ENCODE data around the gene FAM53C. TPM values are rescaled to one million over a fixed set of nuclear protein-coding genes. Genes with fewer than 3 reads are reported as not detected.

FAM53C gene
- total RNA-seq, 1 experiment from 2014 or later, result 50.4 TPM

GRCh38 chr5:138339464-138339863, 1.4 kb downstream of the FAM53C start:
- ATAC-seq, result no peak

GRCh38 chr5:138340008-138340407, 1.9 kb downstream of the FAM53C start:
- POLR2A ChIA-PET, result no interaction called here
- BruUV-seq (replicated peaks), result no TSS peak
- in situ Hi-C loops (cut with HindIII; ENCODE audit: low pct_unique_long_range_greater_than_20kb, low sequenced_read_pairs) (no loop called here), intact Hi-C loops (cut with micrococcal nuclease; ENCODE audit: unreplicated experiment) (no loop called here)
- DNase-seq (ENCODE audit: low read depth, low spot score) (no peak), ATAC-seq (no peak)
- Histone ChIP-seq H3K27ac (ENCODE audit: low read length) (no peak overlapping the region), H3K9me3 (ENCODE audit: control insufficient read depth, insufficient read depth, low read depth, low read length) (no peaks in the 10 kb centered on the region), H3K27me3 (ENCODE audit: control insufficient read depth, insufficient read depth, low read length) (no peaks in the 10 kb centered on the region), H3K4me3 (ENCODE audit: low read depth in 2 of 2, low read length in 2 of 2) (peak overlapping the region in 1 of 2 experiments; percentile 92; a peak in 2 of 4 replicates), H3K36me3 (ENCODE audit: control insufficient read depth, insufficient read depth, low read length) (peaks cover 13% of the 10 kb centered on the region), H3K4me1 (ENCODE audit: control insufficient read depth, insufficient read depth, low read length) (peaks cover 23% of the 10 kb centered on the region)
- TF ChIP-seq TCF7L2 (IDR thresholded peaks at IDR 0.05; ENCODE audit: low read depth, low read length) (no peak), SIN3A (IDR thresholded peaks at IDR 0.05; ENCODE audit: borderline replicate concordance, insufficient read depth, low read depth, low read length) (no peak), REST (IDR thresholded peaks at IDR 0.05; ENCODE audit: insufficient read depth in 1 of 2, low read depth in 2 of 2, low read length in 1 of 2) (no peak), CTCF (IDR thresholded peaks at IDR 0.05) (no peak), POLR2AphosphoS5 (IDR thresholded peaks at IDR 0.05; ENCODE audit: low read depth, low read length) (no peak)
- CTCF ChIA-PET, result no interaction called here

More at GRCh38 chr5:138339464-138339863, 1.4 kb downstream of the FAM53C start:
- ChIA-PET POLR2A (no interaction called here), CTCF (no interaction called here)
- no peak for DNase-seq (ENCODE audit: low read depth, low spot score)
- BruUV-seq (replicated peaks), result no TSS peak
- Histone ChIP-seq H3K9me3 (ENCODE audit: control insufficient read depth, insufficient read depth, low read depth, low read length) (no peaks in the 10 kb centered on the region), H3K4me3 (ENCODE audit: low read depth in 2 of 2, low read length in 2 of 2) (peak overlapping the region; percentile 88 to 92), H3K27ac (ENCODE audit: low read length) (peak overlapping the region; percentile 98), H3K27me3 (ENCODE audit: control insufficient read depth, insufficient read depth, low read length) (no peaks in the 10 kb centered on the region), H3K4me1 (ENCODE audit: control insufficient read depth, insufficient read depth, low read length) (peaks cover 23% of the 10 kb centered on the region), H3K36me3 (ENCODE audit: control insufficient read depth, insufficient read depth, low read length) (peaks cover 12% of the 10 kb centered on the region)
- in situ Hi-C loops (cut with HindIII; ENCODE audit: low pct_unique_long_range_greater_than_20kb, low sequenced_read_pairs) (no loop called here), intact Hi-C loops (cut with micrococcal nuclease; ENCODE audit: unreplicated experiment) (no loop called here)
- TF ChIP-seq TCF7L2 (IDR thresholded peaks at IDR 0.05; ENCODE audit: low read depth, low read length) (no peak), SIN3A (IDR thresholded peaks at IDR 0.05; ENCODE audit: borderline replicate concordance, insufficient read depth, low read depth, low read length) (no peak), REST (IDR thresholded peaks at IDR 0.05; ENCODE audit: insufficient read depth in 1 of 2, low read depth in 2 of 2, low read length in 1 of 2) (no peak), CTCF (IDR thresholded peaks at IDR 0.05) (no peak), POLR2AphosphoS5 (IDR thresholded peaks at IDR 0.05; ENCODE audit: low read depth, low read length) (no peak)

Data from Panc1 (cell line).